Measurements from ENCODE around the gene KIRREL3.

KIRREL3 gene

GRCh38 chr11:126476266-126476924, 524.2 kb downstream of the KIRREL3 start:
- H3K4me3 ChIP-seq (ENCODE audit: low read depth, low read length): no peak overlapping the region
- TF ChIP-seq CTCF (IDR thresholded peaks at IDR 0.05; ENCODE audit: low read depth, low read length): no peak

- no peak for TF ChIP-seq CTCF (IDR thresholded peaks at IDR 0.05; ENCODE audit: low read depth, low read length)
Observed at GRCh38 chr11:126475014-126475991, 525.3 kb downstream of the KIRREL3 start.

GRCh38 chr11:126474220-126474619, 526.4 kb downstream of the KIRREL3 start:
- no peak for TF ChIP-seq CTCF (IDR thresholded peaks at IDR 0.05; ENCODE audit: low read depth, low read length)
- H3K4me3 ChIP-seq (ENCODE audit: low read depth, low read length): no peak overlapping the region

More at GRCh38 chr11:126475014-126475991, 525.3 kb downstream of the KIRREL3 start:
- H3K4me3 ChIP-seq (ENCODE audit: low read depth, low read length): no peak overlapping the region

GRCh38 chr11:126473269-126473668, 527.3 kb downstream of the KIRREL3 start:
- H3K4me3 ChIP-seq (ENCODE audit: low read depth, low read length): no peak overlapping the region
- no peak for TF ChIP-seq CTCF (IDR thresholded peaks at IDR 0.05; ENCODE audit: low read depth, low read length)

- TF ChIP-seq CTCF (IDR thresholded peaks at IDR 0.05; ENCODE audit: low read depth, low read length): no peak
- H3K4me3 ChIP-seq (ENCODE audit: low read depth, low read length): no peak overlapping the region
Observed at GRCh38 chr11:126469311-126469710, 531.3 kb downstream of the KIRREL3 start.

- no peak for TF ChIP-seq CTCF (IDR thresholded peaks at IDR 0.05; ENCODE audit: low read depth, low read length)
- no peak overlapping the region for H3K4me3 ChIP-seq (ENCODE audit: low read depth, low read length)
Observed at GRCh38 chr11:126468102-126468521, 532.5 kb downstream of the KIRREL3 start.

- TF ChIP-seq CTCF (IDR thresholded peaks at IDR 0.05; ENCODE audit: low read depth, low read length): no peak
- H3K4me3 ChIP-seq (ENCODE audit: low read depth, low read length): no peak overlapping the region
Observed at GRCh38 chr11:126467471-126467870, 533.1 kb downstream of the KIRREL3 start.

All from WI38 (cell line).